OCI-LY1 (cell line): ENCODE measurements around the gene SNX18.

Source experiments
- H2AFZ ChIP-seq: fragments of 200-600 bp; sonication (generic), shearing (Covaris generic); 2 replicates; pipeline ENCODE4 v1.6.0; 2014; ENCODE audit warnings: antibody characterized with exemption, mild to moderate bottlenecking, low read length
- H3F3A ChIP-seq: fragments of 200-600 bp; sonication (generic), shearing (Covaris generic); 2 replicates; pipeline ENCODE4 v1.6.0; 2014; ENCODE audit warnings: mild to moderate bottlenecking, antibody characterized with exemption, low read length, moderate library complexity; ENCODE audit not compliant: insufficient read depth
- H3K27ac ChIP-seq: fragments of 200-600 bp; sonication (generic); 2 replicates; pipeline ENCODE4 v1.5.1; 2014; ENCODE audit warnings: low read length, mixed run types, mild to moderate bottlenecking, low read depth; ENCODE audit not compliant: poor library complexity, severe bottlenecking
- H3K27me3 ChIP-seq: fragments of 200-600 bp; sonication (generic); 2 replicates; pipeline ENCODE4 v1.6.0; 2014; ENCODE audit warnings: antibody characterized with exemption, mild to moderate bottlenecking, low read length, moderate library complexity; ENCODE audit not compliant: insufficient read depth
- H3K36me3 ChIP-seq: fragments of 200-600 bp; sonication (generic); 2 replicates; pipeline ENCODE4 v1.6.1; 2014; ENCODE audit warnings: mild to moderate bottlenecking, antibody characterized with exemption, low read length, moderate library complexity, mixed read lengths; ENCODE audit not compliant: insufficient read depth
- H3K4me1 ChIP-seq: fragments of 200-600 bp; sonication (generic); 2 replicates; pipeline ENCODE4 v1.5.1; 2014; ENCODE audit warnings: mild to moderate bottlenecking, low read length, moderate library complexity; ENCODE audit not compliant: insufficient read depth, severe bottlenecking
- H3K4me2 ChIP-seq: fragments of 200-600 bp; sonication (generic), shearing (Covaris generic); 2 replicates; pipeline ENCODE4 v1.6.1; 2014; ENCODE audit warnings: low read length
- H3K4me3 ChIP-seq: fragments of 200-600 bp; sonication (generic); 2 replicates; pipeline ENCODE4 v1.5.1; 2014; ENCODE audit warnings: low read length, low read depth, mild to moderate bottlenecking, mixed read lengths; ENCODE audit not compliant: poor library complexity, severe bottlenecking
- H3K79me2 ChIP-seq: fragments of 200-600 bp; shearing (Covaris generic); 2 replicates; pipeline ENCODE4 v1.6.1; 2016; ENCODE audit warnings: mixed run types, low read length, mixed read lengths; ENCODE audit not compliant: insufficient read depth
- H3K9ac ChIP-seq: fragments of 200-600 bp; sonication (generic), shearing (Covaris generic); 2 replicates; pipeline ENCODE4 v1.6.1; 2014; ENCODE audit warnings: mild to moderate bottlenecking, low read length, mixed read lengths
- H3K9me2 ChIP-seq: fragments of 200-600 bp; sonication (generic), shearing (Covaris generic); 2 replicates; pipeline ENCODE4 v1.6.1; 2014; ENCODE audit warnings: low read depth, mild to moderate bottlenecking, low read length, mixed read lengths
- H3K9me3 ChIP-seq: fragments of 200-600 bp; shearing (Covaris generic); 2 replicates; pipeline ENCODE4 v1.6.1; 2014; ENCODE audit warnings: low read length, mixed read lengths
- H4K20me1 ChIP-seq: fragments of 200-600 bp; sonication (generic), shearing (Covaris generic); 2 replicates; pipeline ENCODE4 v1.6.0; 2016; ENCODE audit warnings: mild to moderate bottlenecking, low read length; ENCODE audit not compliant: insufficient read depth
- EZH2 ChIP-seq: fragments of 200-600 bp; sonication (generic), shearing (Covaris generic); IDR thresholded peaks from 2 replicates; pipeline ENCODE4 v1.8.0; 2017; ENCODE audit warnings: borderline replicate concordance, mixed run types, mild to moderate bottlenecking, antibody characterized with exemption, low read length, moderate library complexity, mixed read lengths
- TF ChIP-seq, protein P1 (sequence below): fragments of 200-600 bp; sonication (generic), shearing (Covaris generic); IDR thresholded peaks from 2 replicates; pipeline ENCODE4 v1.5.1; 2017; ENCODE audit warnings: mild to moderate bottlenecking, antibody characterized with exemption, low read length, moderate library complexity, mixed read lengths

The SNX18 gene

DNA sequence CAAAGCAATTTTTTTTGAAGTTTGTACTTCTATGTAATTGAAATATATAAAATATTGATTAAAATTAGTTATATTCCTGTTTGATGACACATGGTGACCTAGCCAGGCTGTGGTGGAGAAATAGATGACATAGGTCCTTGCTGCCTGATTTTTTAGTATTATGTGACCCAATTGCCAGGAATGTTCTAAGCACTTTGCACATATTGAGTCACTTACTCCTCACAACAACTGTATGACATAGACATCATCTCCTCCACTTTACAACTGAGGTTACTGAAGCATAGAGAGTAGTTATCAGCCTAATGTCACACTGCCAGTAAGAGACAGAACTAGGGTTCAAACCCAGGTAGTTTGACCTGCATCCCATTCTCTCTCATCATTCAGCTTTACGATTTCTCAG is 26.2 kb upstream of the SNX18 start:
- Histone ChIP-seq H3K79me2 (no peaks in the 10 kb centered on the region), H3K9me2 (no peaks in the 10 kb centered on the region), H3K4me2 (no peak overlapping the region), H3K27me3 (no peaks in the 10 kb centered on the region), H3K9ac (no peak overlapping the region), H4K20me1 (no peaks in the 10 kb centered on the region), H3K4me1 (no peaks in the 10 kb centered on the region), H3K9me3 (no peaks in the 10 kb centered on the region), H2AFZ (no peak overlapping the region), H3F3A (no peaks in the 10 kb centered on the region), H3K27ac (no peak overlapping the region), H3K36me3 (no peaks in the 10 kb centered on the region), H3K4me3 (no peak overlapping the region)
- TF ChIP-seq EZH2: no peak
- TF ChIP-seq, protein P1, sequence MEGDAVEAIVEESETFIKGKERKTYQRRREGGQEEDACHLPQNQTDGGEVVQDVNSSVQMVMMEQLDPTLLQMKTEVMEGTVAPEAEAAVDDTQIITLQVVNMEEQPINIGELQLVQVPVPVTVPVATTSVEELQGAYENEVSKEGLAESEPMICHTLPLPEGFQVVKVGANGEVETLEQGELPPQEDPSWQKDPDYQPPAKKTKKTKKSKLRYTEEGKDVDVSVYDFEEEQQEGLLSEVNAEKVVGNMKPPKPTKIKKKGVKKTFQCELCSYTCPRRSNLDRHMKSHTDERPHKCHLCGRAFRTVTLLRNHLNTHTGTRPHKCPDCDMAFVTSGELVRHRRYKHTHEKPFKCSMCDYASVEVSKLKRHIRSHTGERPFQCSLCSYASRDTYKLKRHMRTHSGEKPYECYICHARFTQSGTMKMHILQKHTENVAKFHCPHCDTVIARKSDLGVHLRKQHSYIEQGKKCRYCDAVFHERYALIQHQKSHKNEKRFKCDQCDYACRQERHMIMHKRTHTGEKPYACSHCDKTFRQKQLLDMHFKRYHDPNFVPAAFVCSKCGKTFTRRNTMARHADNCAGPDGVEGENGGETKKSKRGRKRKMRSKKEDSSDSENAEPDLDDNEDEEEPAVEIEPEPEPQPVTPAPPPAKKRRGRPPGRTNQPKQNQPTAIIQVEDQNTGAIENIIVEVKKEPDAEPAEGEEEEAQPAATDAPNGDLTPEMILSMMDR: no peak

DNA sequence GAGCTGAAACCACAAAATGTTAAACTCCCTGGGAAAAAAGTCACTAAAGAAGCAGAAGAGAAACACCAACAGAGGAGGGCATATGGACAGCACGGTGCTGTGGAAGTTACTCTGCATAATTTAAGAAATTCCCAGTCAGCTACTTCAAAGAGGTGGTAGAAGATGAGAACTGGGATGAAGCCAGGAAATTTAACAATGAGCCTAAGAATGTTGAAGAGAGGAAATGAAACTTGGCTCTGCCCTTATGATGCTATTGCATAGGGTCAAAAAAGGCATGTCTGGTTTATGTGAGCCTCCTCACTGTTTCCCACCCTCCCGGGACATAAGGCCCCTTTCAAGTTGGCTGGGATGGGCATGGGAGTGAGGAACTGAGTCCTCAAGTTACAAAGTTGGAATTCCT is 25.4 kb upstream of the SNX18 start:
- Histone ChIP-seq H3F3A (no peaks in the 10 kb centered on the region), H2AFZ (no peak overlapping the region), H3K4me2 (no peak overlapping the region)

DNA sequence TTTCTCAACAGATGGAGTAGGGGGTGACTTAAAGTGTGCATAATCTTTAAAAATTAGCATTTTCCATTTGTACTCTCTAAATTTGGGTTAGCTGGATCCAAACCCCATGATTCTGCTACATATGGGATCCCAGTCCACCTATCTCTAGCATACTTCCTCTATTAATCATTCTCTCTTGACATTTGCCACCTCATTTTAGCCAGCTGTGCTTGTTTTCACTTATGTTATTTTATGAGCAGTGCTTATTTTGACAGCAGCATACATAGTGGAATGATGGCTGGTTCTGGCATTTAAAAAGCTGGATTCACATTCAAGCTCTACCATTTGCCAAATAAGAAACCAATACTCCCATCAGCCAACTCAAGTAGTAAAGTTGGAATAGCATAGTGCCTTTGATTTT is 22.5 kb upstream of the SNX18 start:
- Histone ChIP-seq H3K27me3 (no peaks in the 10 kb centered on the region), H3K79me2 (no peaks in the 10 kb centered on the region), H3K36me3 (no peaks in the 10 kb centered on the region; the same call in 1 of the 2 replicates), H3K4me1 (no peaks in the 10 kb centered on the region), H3K9me3 (0 out of 2 replicates have a peak, but pooled peaks cover 3% of the 10 kb centered on the region), H3K27ac (no peak overlapping the region), H4K20me1 (no peaks in the 10 kb centered on the region), H3K9me2 (no peaks in the 10 kb centered on the region), H3K9ac (no peak overlapping the region), H3K4me3 (no peak overlapping the region), H3F3A (no peaks in the 10 kb centered on the region), H2AFZ (no peak overlapping the region), H3K4me2 (no peak overlapping the region)
- no peak for TF ChIP-seq EZH2
- TF ChIP-seq, protein P1: no peak

More for the DNA sequence above, 25.4 kb upstream of the SNX18 start:
- H4K20me1 ChIP-seq: no peaks in the 10 kb centered on the region
- no peaks in the 10 kb centered on the region for H3K9me2 ChIP-seq
- H3K27me3 ChIP-seq: no peaks in the 10 kb centered on the region
- H3K9ac ChIP-seq: no peak overlapping the region
- no peaks in the 10 kb centered on the region for H3K79me2 ChIP-seq
- no peak for TF ChIP-seq EZH2
- TF ChIP-seq, protein P1: no peak
- H3K27ac ChIP-seq: no peak overlapping the region
- H3K9me3 ChIP-seq: no peaks in the 10 kb centered on the region
- H3K4me1 ChIP-seq: no peaks in the 10 kb centered on the region
- H3K4me3 ChIP-seq: no peak overlapping the region
- no peaks in the 10 kb centered on the region for H3K36me3 ChIP-seq
